T-helper 2 cell treated with Interferon-gamma antibody and Interleukin-4, amounts not matched to agents 100 ng/mL and 5 ng/mL, for 36 hours (primary cell): ENCODE measurements around the gene DYNC2LI1. TPM values are rescaled to one million over a fixed set of nuclear protein-coding genes. Genes with fewer than 3 reads are reported as not detected.

Source experiments
- intact Hi-C: fragments of 100-400 bp; cut with micrococcal nuclease; formaldehyde crosslinking; loops from one replicate; pipeline ENCODE4 v1.15.1; 2023
- total RNA-seq: library from RNA; stranded (reverse); gene quantifications from 2 replicates; pipeline ENCODE4 v1.2.3, GENCODE V29; 2022

The DYNC2LI1 gene
- total RNA-seq, 1 donor from 2014 or later = 7.4 TPM

- intact Hi-C loops = no loop called here
These were observed 39.1 kb downstream of the DYNC2LI1 start for GRCh38 chr2:43812947-43813346.

GRCh38 chr2:43814711-43815110 lies 40.9 kb downstream of the DYNC2LI1 start:
- intact Hi-C loops = no loop called here

- intact Hi-C loops = no loop called here
These were observed 44.9 kb downstream of the DYNC2LI1 start for GRCh38 chr2:43818761-43819160.

DNA sequence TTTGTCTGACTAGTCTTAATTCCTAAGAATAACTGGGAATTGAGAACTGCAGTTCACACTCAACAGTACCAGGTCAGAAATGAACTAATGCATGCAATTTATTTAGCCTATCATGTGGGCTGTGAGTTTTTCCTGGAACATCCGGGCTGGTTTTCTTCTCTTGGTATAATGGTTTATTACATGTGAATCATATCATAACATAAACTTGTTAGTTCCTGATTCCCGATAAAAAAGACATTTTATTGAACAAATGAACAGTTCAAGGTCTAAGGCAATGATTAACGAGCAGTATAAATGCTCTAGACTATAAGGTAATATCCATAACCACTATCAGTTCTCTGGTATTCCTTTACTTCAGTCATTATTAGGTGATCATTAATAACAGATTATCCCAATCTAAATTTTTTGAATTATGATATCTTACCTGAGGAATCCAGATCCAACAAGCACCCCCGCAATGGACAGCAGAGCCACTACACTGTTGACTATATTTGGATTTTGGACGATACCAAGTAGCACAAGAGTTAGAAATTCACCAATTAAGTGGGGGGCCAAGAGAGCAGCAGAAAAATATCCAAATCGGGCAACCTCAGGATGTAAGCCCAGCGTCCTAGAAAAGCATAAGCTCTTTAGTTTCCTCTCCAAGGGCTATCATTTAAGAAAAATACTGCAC lies 45.8 kb downstream of the DYNC2LI1 start:
- intact Hi-C loops = no loop called here

DNA sequence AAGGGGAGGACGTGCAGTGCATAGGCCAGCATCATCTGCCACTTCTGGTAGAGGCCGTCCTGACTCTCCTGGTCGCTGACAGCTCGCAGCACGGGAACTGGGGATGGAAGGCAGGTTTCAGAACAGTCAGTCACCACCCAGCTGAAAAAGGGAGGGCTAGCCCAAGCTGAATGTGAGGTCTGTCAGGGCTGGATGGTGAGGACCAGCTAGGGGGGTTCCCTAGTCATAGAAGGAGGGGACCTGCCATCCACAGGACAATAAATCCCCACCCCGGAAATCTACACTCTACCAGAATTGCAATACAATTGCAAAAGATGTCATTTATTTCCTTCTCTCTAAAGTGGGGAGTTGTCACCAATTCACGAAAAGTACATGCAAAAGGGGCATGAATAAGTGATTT lies 49.0 kb downstream of the DYNC2LI1 start:
- intact Hi-C loops = no loop called here

DNA sequence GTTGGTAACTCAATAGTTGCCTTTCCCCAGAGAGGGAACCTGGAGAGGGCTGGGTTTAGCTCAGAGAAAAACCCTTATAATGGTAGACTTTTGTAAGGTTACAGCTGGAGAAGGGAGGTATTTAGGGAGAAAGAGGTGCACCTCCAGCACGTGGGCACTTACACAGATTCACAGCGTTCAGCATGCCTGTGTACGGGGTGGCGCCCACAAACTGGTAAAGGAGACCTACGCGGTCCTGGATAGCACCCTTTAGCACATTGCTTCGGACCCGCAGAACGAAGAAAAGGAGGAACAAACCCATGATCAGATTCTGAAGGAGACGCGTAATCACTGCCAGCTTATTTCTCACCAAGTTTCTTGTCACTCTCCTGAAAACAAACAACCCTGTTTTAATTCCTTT lies 49.9 kb downstream of the DYNC2LI1 start:
- intact Hi-C loops = no loop called here

DNA sequence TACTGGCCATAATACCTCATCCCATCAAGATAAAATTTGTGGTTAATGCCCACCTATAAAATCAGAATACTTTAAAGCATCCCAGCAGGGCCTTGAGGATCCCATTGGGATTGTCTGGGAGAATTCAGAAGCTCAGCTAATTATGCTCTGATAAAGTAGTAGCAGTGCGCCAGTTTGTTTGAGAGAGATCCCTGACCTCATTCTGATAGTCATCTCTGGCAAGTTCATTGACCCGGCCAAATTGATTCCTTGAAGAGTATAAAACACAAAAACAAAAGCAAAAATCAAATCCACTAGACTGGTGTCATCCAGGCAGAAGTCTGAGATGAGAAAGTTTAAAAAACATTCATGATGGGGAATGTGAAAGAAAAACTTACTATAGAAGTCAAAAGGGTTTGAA lies 50.7 kb downstream of the DYNC2LI1 start:
- intact Hi-C loops = no loop called here

- intact Hi-C loops = no loop called here
These were observed 51.2 kb downstream of the DYNC2LI1 start for GRCh38 chr2:43824951-43825493.

- intact Hi-C loops = no loop called here
These were observed 52.0 kb downstream of the DYNC2LI1 start for GRCh38 chr2:43825841-43826240.

- intact Hi-C loops = no loop called here
These were observed 52.7 kb downstream of the DYNC2LI1 start for GRCh38 chr2:43826305-43827250.

GRCh38 chr2:43831543-43832294 lies 57.9 kb downstream of the DYNC2LI1 start:
- intact Hi-C loops = no loop called here

GRCh38 chr2:43832457-43832856 lies 58.6 kb downstream of the DYNC2LI1 start:
- intact Hi-C loops = no loop called here

GRCh38 chr2:43837033-43837432 lies 63.2 kb downstream of the DYNC2LI1 start:
- intact Hi-C loops = no loop called here

- intact Hi-C loops = no loop called here
These were observed 64.2 kb downstream of the DYNC2LI1 start for GRCh38 chr2:43837831-43838559.

GRCh38 chr2:43838560-43839267 lies 64.9 kb downstream of the DYNC2LI1 start, which contains the start of the genes ABCG5 and ABCG8:
ABCG5 (minus strand) TSS chr2:43838839; CDS start chr2:43838679, 160 bp downstream.
ABCG8 (plus strand) TSS chr2:43838971; CDS start chr2:43839054, 83 bp downstream.
- intact Hi-C loops = no loop called here

GRCh38 chr2:43839776-43840564 lies 66.1 kb downstream of the DYNC2LI1 start:
- intact Hi-C loops = no loop called here

DNA sequence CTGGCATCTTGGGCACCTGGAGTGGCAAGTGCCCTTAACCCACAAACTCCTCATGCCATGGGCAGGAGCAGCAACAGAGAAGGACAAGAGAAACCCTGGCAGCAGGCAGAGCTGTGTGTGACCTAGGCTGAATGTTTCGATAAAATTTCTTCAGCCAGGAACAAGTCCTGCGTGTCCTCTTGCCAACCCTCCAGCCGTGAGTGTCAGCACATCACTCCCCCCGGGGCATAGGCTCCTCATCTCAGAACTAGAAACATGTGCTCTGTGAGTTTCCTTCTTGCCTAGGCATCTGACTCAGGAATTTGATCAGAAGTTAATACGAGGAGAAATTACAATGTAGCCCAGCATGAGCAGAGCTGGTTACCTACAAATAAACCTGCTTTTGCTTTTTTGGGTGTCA lies 67.1 kb downstream of the DYNC2LI1 start:
- intact Hi-C loops = no loop called here

DNA sequence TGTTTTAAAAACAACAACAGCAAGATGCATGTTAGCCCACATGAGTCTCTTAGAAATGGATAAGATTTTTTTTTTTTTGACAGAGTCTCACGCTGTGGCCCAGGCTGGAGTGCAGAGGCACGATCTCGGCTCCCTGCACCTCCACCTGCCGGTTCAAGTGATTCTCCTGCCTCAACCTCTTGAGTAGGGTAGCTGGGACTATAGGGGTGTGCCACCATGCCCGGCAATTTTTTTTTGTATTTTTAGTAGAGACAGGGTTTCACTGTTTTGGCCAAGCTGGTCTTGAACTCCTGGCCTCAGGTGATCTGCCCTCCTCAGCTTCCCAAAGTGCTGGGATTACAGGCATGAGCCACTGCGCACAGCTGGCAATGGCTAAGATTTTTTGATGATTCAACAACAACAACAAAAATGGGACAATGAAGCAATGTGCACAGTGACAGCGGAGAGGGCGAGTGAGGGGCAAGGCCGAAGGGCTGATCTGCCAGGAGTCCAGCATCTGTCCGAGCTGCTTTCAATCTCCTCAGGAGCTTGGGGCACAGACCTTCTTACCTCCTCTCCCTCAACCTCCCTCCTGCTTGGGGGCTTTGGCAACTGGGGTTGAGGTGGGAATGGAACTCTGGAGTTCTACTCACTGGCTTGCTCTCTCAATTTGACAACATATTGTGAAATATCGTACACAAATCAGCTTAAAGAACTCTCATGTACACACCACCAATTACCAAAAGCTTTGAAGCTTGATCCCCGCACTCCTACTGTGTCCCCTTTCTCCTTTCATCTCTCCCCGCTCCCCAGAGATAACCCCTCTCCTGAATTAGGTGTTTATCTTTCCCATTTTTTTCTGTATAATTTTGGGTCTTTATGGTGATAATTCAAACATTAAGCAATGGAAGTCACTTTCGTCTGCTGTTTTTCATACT lies 68.4 kb downstream of the DYNC2LI1 start:
- intact Hi-C loops = no loop called here
